Neural cell (in vitro differentiated cells): ENCODE measurements around the gene ALK.

ENCODE experiments used
- EP300 ChIP-seq: fragments of 450-650 bp; conservative IDR thresholded peaks from 2 replicates; pipeline ENCODE4 v1.6.1; 2014; ENCODE audit warnings: antibody characterized with exemption, mild to moderate bottlenecking, moderate library complexity; ENCODE audit not compliant: poor library complexity, severe bottlenecking
- EZH2 ChIP-seq: fragments of 200-600, 300-800 bp; shearing (Covaris generic), sonication (generic); IDR thresholded peaks from 2 replicates; pipeline ENCODE4 v1.6.1; 2014; ENCODE audit warnings: antibody characterized with exemption, low read length, borderline replicate concordance, mild to moderate bottlenecking; ENCODE audit not compliant: insufficient read depth, poor library complexity, severe bottlenecking
- TF ChIP-seq, protein P1 (sequence below): fragments of 450-650 bp; IDR thresholded peaks from 2 replicates; pipeline ENCODE4 v1.5.1; 2014; ENCODE audit warnings: antibody characterized with exemption, mild to moderate bottlenecking, moderate library complexity; ENCODE audit not compliant: poor library complexity, severe bottlenecking

DNA sequence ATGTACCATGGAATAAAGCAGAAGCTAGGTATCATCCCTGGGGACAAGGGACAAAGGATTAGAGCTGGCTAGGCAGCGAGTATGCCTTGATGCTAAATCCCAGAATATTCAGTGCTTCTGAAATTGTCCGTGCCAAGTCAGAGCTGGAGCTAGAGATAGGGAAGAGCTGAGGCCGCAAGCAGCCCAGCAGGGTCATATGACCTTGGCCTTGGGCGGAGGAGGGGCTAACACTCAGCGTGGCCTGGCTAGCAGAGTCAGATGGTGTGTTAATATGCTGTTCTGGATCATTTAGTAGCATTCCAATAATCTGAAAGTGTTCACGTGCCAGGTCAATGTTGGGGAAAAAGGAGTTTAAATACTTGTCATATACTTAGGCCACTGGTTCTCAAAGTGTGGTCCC is 431.3 kb downstream of the ALK start:
- TF ChIP-seq, protein P1, sequence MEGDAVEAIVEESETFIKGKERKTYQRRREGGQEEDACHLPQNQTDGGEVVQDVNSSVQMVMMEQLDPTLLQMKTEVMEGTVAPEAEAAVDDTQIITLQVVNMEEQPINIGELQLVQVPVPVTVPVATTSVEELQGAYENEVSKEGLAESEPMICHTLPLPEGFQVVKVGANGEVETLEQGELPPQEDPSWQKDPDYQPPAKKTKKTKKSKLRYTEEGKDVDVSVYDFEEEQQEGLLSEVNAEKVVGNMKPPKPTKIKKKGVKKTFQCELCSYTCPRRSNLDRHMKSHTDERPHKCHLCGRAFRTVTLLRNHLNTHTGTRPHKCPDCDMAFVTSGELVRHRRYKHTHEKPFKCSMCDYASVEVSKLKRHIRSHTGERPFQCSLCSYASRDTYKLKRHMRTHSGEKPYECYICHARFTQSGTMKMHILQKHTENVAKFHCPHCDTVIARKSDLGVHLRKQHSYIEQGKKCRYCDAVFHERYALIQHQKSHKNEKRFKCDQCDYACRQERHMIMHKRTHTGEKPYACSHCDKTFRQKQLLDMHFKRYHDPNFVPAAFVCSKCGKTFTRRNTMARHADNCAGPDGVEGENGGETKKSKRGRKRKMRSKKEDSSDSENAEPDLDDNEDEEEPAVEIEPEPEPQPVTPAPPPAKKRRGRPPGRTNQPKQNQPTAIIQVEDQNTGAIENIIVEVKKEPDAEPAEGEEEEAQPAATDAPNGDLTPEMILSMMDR: no peak
- TF ChIP-seq EP300 (no peak), EZH2 (no peak)
